ENCODE results near the gene SETD2. TPM values are rescaled to one million over a fixed set of nuclear protein-coding genes. Genes with fewer than 3 reads are reported as not detected.

The SETD2 gene
- total and polyA plus RNA-seq, 5 donors from 2014 or later, result 10.4 to 93.7 (median 11.7) TPM

- H3K27ac Mint-ChIP-seq, result no peak overlapping the region
These were observed 150.7 kb downstream of the SETD2 start for GRCh38 chr3:47013231-47013630.

GRCh38 chr3:47012342-47013230, 151.3 kb downstream of the SETD2 start:
- H3K4me3 Mint-ChIP-seq, result no peak overlapping the region
- no peaks in the 10 kb centered on the region for H3K27me3 ChIP-seq (ENCODE audit: control insufficient read depth, insufficient read depth, low read length)
- H3K27ac Mint-ChIP-seq, result peak overlapping the region in 2 of 3 donors; percentile 47 to 83
- H3K4me1 Mint-ChIP-seq, result peaks cover 9 to 31% (median 15%) of the 10 kb centered on the region in 4 donors
- no peak overlapping the region for H3K27ac ChIP-seq (ENCODE audit: insufficient read depth, low read length, poor library complexity, severe bottlenecking)
- H3K9me3 Mint-ChIP-seq, result no peaks in the 10 kb centered on the region
- no peaks in the 10 kb centered on the region for H3K27me3 Mint-ChIP-seq
- H3K4me1 ChIP-seq (ENCODE audit: control insufficient read depth, insufficient read depth, low read length, poor library complexity, severe bottlenecking), result peaks cover 28% of the 10 kb centered on the region
- DNase-seq, result no peak
- peaks cover 5% of the 10 kb centered on the region for H3K36me3 Mint-ChIP-seq
- H3K9me3 ChIP-seq (ENCODE audit: control insufficient read depth in 2 of 2, low read length in 2 of 2), result no peaks in the 10 kb centered on the region
- no peak overlapping the region for H3K4me3 ChIP-seq (ENCODE audit: low read depth, low read length)
- H3K36me3 ChIP-seq (ENCODE audit: control insufficient read depth, insufficient read depth, low read length), result peaks cover 14% of the 10 kb centered on the region
- no peak for ATAC-seq (ENCODE audit: low read depth in 2 of 2)

More at GRCh38 chr3:47013231-47013630, 150.7 kb downstream of the SETD2 start:
- Mint-ChIP-seq H3K4me1 (peaks cover 9 to 37% (median 20%) of the 10 kb centered on the region in 4 donors), H3K4me3 (peak overlapping the region in 1 of 4 donors; percentile 57), H3K36me3 (peaks cover 5% of the 10 kb centered on the region), H3K9me3 (no peaks in the 10 kb centered on the region), H3K27me3 (no peaks in the 10 kb centered on the region)
- no peaks in the 10 kb centered on the region for H3K9me3 ChIP-seq (ENCODE audit: control insufficient read depth in 2 of 2, low read length in 2 of 2)
- no peak overlapping the region for H3K27ac ChIP-seq (ENCODE audit: insufficient read depth, low read length, poor library complexity, severe bottlenecking)
- H3K4me3 ChIP-seq (ENCODE audit: low read depth, low read length), result no peak overlapping the region
- H3K4me1 ChIP-seq (ENCODE audit: control insufficient read depth, insufficient read depth, low read length, poor library complexity, severe bottlenecking), result peaks cover 34% of the 10 kb centered on the region
- H3K36me3 ChIP-seq (ENCODE audit: control insufficient read depth, insufficient read depth, low read length), result peaks cover 18% of the 10 kb centered on the region
- ATAC-seq (ENCODE audit: low read depth in 2 of 2), result no peak
- DNase-seq, result no peak
- H3K27me3 ChIP-seq (ENCODE audit: control insufficient read depth, insufficient read depth, low read length), result no peaks in the 10 kb centered on the region

GRCh38 chr3:47011371-47011770, 152.5 kb downstream of the SETD2 start:
- Mint-ChIP-seq H3K27me3 (no peaks in the 10 kb centered on the region), H3K9me3 (no peaks in the 10 kb centered on the region), H3K4me3 (peak overlapping the region in 2 of 4 donors; percentile 32 to 61), H3K27ac (peak overlapping the region; percentile 8 to 79 (median 73)), H3K36me3 (peaks cover 6% of the 10 kb centered on the region), H3K4me1 (peaks cover 3 to 20% (median 5%) of the 10 kb centered on the region in 4 donors)
- ATAC-seq (ENCODE audit: low read depth in 2 of 2) (no peak), DNase-seq (no peak)
- Histone ChIP-seq H3K4me1 (ENCODE audit: control insufficient read depth, insufficient read depth, low read length, poor library complexity, severe bottlenecking) (peaks cover 15% of the 10 kb centered on the region), H3K9me3 (ENCODE audit: control insufficient read depth in 2 of 2, low read length in 2 of 2) (no peaks in the 10 kb centered on the region), H3K27ac (ENCODE audit: insufficient read depth, low read length, poor library complexity, severe bottlenecking) (peak overlapping the region; percentile 10), H3K27me3 (ENCODE audit: control insufficient read depth, insufficient read depth, low read length) (no peaks in the 10 kb centered on the region), H3K4me3 (ENCODE audit: low read depth, low read length) (no peak overlapping the region), H3K36me3 (ENCODE audit: control insufficient read depth, insufficient read depth, low read length) (peaks cover 17% of the 10 kb centered on the region)

- peaks cover 3 to 18% (median 5%) of the 10 kb centered on the region in 4 donors for H3K4me1 Mint-ChIP-seq
- ATAC-seq (ENCODE audit: low read depth in 2 of 2) (no peak), DNase-seq (no peak)
- H3K27ac Mint-ChIP-seq, result peak overlapping the region; percentile 8 to 79 (median 73)
- Histone ChIP-seq H3K27me3 (ENCODE audit: control insufficient read depth, insufficient read depth, low read length) (no peaks in the 10 kb centered on the region), H3K9me3 (ENCODE audit: control insufficient read depth in 2 of 2, low read length in 2 of 2) (no peaks in the 10 kb centered on the region), H3K27ac (ENCODE audit: insufficient read depth, low read length, poor library complexity, severe bottlenecking) (no peak overlapping the region), H3K36me3 (ENCODE audit: control insufficient read depth, insufficient read depth, low read length) (peaks cover 17% of the 10 kb centered on the region), H3K4me1 (ENCODE audit: control insufficient read depth, insufficient read depth, low read length, poor library complexity, severe bottlenecking) (peaks cover 13% of the 10 kb centered on the region), H3K4me3 (ENCODE audit: low read depth, low read length) (no peak overlapping the region)
- H3K4me3 Mint-ChIP-seq, result peak overlapping the region in 2 of 4 donors; percentile 32 to 82
- no peaks in the 10 kb centered on the region for H3K27me3 Mint-ChIP-seq
- H3K9me3 Mint-ChIP-seq, result no peaks in the 10 kb centered on the region
- peaks cover 10% of the 10 kb centered on the region for H3K36me3 Mint-ChIP-seq
These were observed 153.0 kb downstream of the SETD2 start for GRCh38 chr3:47010910-47011309.

GRCh38 chr3:47010111-47010712, 153.7 kb downstream of the SETD2 start:
- H3K4me3 ChIP-seq (ENCODE audit: low read depth, low read length), result no peak overlapping the region
- Mint-ChIP-seq H3K27ac (peak overlapping the region; percentile 51 to 79 (median 73)), H3K4me1 (peaks cover 3 to 18% (median 4%) of the 10 kb centered on the region in 4 donors), H3K9me3 (no peaks in the 10 kb centered on the region), H3K36me3 (peaks cover 15% of the 10 kb centered on the region), H3K4me3 (peak overlapping the region in 3 of 4 donors; percentile 9 to 82 (median 81)), H3K27me3 (no peaks in the 10 kb centered on the region)
- H3K27ac ChIP-seq (ENCODE audit: insufficient read depth, low read length, poor library complexity, severe bottlenecking), result peak overlapping the region; percentile 61
- ATAC-seq (ENCODE audit: low read depth in 2 of 2) (no peak), DNase-seq (no peak)
- no peaks in the 10 kb centered on the region for H3K27me3 ChIP-seq (ENCODE audit: control insufficient read depth, insufficient read depth, low read length)
- no peaks in the 10 kb centered on the region for H3K9me3 ChIP-seq (ENCODE audit: control insufficient read depth in 2 of 2, low read length in 2 of 2)
- H3K4me1 ChIP-seq (ENCODE audit: control insufficient read depth, insufficient read depth, low read length, poor library complexity, severe bottlenecking), result peaks cover 13% of the 10 kb centered on the region
- H3K36me3 ChIP-seq (ENCODE audit: control insufficient read depth, insufficient read depth, low read length), result peaks cover 24% of the 10 kb centered on the region

GRCh38 chr3:47009225-47010110, 154.4 kb downstream of the SETD2 start:
- no peaks in the 10 kb centered on the region for H3K27me3 ChIP-seq (ENCODE audit: control insufficient read depth, insufficient read depth, low read length)
- H3K9me3 Mint-ChIP-seq, result no peaks in the 10 kb centered on the region
- peaks cover 3 to 18% (median 4%) of the 10 kb centered on the region in 4 donors for H3K4me1 Mint-ChIP-seq
- peak; percentile 72 to 81 (median 79) for DNase-seq
- H3K9me3 ChIP-seq (ENCODE audit: control insufficient read depth in 2 of 2, low read length in 2 of 2), result no peaks in the 10 kb centered on the region
- peak overlapping the region in 2 of 3 donors; percentile 73 to 83 for H3K27ac Mint-ChIP-seq
- H3K36me3 ChIP-seq (ENCODE audit: control insufficient read depth, insufficient read depth, low read length), result peaks cover 32% of the 10 kb centered on the region
- H3K27me3 Mint-ChIP-seq, result no peaks in the 10 kb centered on the region
- peak overlapping the region; percentile 9 to 86 (median 82) for H3K4me3 Mint-ChIP-seq
- H3K27ac ChIP-seq (ENCODE audit: insufficient read depth, low read length, poor library complexity, severe bottlenecking), result peak overlapping the region; percentile 61
- ATAC-seq (ENCODE audit: low read depth in 2 of 2), result peak; percentile 78 to 85
- H3K4me3 ChIP-seq (ENCODE audit: low read depth, low read length), result no peak overlapping the region
- peaks cover 15% of the 10 kb centered on the region for H3K36me3 Mint-ChIP-seq
- peaks cover 13% of the 10 kb centered on the region for H3K4me1 ChIP-seq (ENCODE audit: control insufficient read depth, insufficient read depth, low read length, poor library complexity, severe bottlenecking)

GRCh38 chr3:47008851-47009224, 155.1 kb downstream of the SETD2 start:
- ATAC-seq (ENCODE audit: low read depth in 2 of 2), result no peak

More at GRCh38 chr3:47008851-47009224, 155.1 kb downstream of the SETD2 start:
- H3K4me3 Mint-ChIP-seq, result peak overlapping the region in 3 of 4 donors; percentile 70 to 81 (median 80)
- no peaks in the 10 kb centered on the region for H3K9me3 Mint-ChIP-seq
- peak overlapping the region; percentile 61 for H3K27ac ChIP-seq (ENCODE audit: insufficient read depth, low read length, poor library complexity, severe bottlenecking)
- peaks cover 18% of the 10 kb centered on the region for H3K36me3 Mint-ChIP-seq
- no peak overlapping the region for H3K4me3 ChIP-seq (ENCODE audit: low read depth, low read length)
- H3K4me1 Mint-ChIP-seq, result peaks cover 0 to 18% (median 4%) of the 10 kb centered on the region in 4 donors
- peak overlapping the region in 1 of 3 donors; percentile 75 for H3K27ac Mint-ChIP-seq
- H3K27me3 Mint-ChIP-seq, result no peaks in the 10 kb centered on the region
- H3K9me3 ChIP-seq (ENCODE audit: control insufficient read depth in 2 of 2, low read length in 2 of 2), result no peaks in the 10 kb centered on the region
- H3K27me3 ChIP-seq (ENCODE audit: control insufficient read depth, insufficient read depth, low read length), result no peaks in the 10 kb centered on the region
- no peak for DNase-seq
- H3K36me3 ChIP-seq (ENCODE audit: control insufficient read depth, insufficient read depth, low read length), result peaks cover 38% of the 10 kb centered on the region
- H3K4me1 ChIP-seq (ENCODE audit: control insufficient read depth, insufficient read depth, low read length, poor library complexity, severe bottlenecking), result peaks cover 13% of the 10 kb centered on the region
